HG03442 (cell line): ENCODE measurements around the gene SUSD1.

Experiments
- ATAC-seq: cut with Tn5 transposase; IDR thresholded peaks from one replicate; pipeline ENCODE4 v1.9.1; 2021; ENCODE audit warnings: mild to moderate bottlenecking, moderate library complexity; ENCODE audit not compliant: unreplicated experiment

SUSD1 gene

GRCh38 chr9:112044881-112045280 lies 130.2 kb downstream of the SUSD1 start:
- no peak for ATAC-seq

GRCh38 chr9:112044186-112044585 lies 130.9 kb downstream of the SUSD1 start:
- no peak for ATAC-seq

- no peak for ATAC-seq
Observed at GRCh38 chr9:112043423-112043822, 131.7 kb downstream of the SUSD1 start.

GRCh38 chr9:112042769-112043168 lies 132.3 kb downstream of the SUSD1 start:
- no peak for ATAC-seq

- ATAC-seq = no peak
Observed at GRCh38 chr9:112042244-112042638, 132.9 kb downstream of the SUSD1 start.

DNA sequence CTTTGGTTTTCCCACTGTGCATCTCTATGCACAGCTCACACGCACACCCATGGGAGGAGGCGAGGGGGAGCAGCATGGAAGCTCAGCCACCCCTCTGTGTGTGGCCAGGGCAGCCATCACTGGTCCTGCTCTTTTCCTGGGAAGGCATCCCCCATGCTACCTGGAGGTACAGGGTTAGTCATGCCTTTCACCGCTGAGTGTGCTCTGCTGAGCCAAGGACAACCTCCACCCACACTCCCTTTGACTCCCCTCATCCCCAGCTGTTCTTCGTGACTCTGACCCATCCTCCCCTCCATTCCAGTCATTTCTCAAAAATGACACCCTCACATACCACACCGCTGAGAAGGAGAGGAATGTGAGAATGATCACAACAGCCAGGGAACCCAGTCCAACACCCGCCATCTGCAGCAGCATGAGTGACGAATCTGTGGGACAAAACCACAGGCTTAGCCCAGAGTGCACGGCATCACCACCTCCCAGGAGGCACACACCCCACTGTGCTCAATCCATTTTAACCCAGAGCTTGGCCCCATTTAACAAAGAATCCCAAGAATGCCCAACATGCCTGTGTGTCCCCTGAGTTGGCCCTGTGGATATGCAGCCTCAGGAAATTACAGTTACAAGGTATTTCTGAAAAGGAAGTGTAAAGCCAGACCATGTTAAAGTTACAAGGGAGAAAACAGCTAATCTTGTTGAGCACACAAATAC lies 133.4 kb downstream of the SUSD1 start:
- no peak for ATAC-seq

- ATAC-seq = no peak
Observed at GRCh38 chr9:112041199-112041535, 133.9 kb downstream of the SUSD1 start.

- ATAC-seq = no peak
Observed at GRCh38 chr9:112038017-112038408, 137.1 kb downstream of the SUSD1 start.

DNA sequence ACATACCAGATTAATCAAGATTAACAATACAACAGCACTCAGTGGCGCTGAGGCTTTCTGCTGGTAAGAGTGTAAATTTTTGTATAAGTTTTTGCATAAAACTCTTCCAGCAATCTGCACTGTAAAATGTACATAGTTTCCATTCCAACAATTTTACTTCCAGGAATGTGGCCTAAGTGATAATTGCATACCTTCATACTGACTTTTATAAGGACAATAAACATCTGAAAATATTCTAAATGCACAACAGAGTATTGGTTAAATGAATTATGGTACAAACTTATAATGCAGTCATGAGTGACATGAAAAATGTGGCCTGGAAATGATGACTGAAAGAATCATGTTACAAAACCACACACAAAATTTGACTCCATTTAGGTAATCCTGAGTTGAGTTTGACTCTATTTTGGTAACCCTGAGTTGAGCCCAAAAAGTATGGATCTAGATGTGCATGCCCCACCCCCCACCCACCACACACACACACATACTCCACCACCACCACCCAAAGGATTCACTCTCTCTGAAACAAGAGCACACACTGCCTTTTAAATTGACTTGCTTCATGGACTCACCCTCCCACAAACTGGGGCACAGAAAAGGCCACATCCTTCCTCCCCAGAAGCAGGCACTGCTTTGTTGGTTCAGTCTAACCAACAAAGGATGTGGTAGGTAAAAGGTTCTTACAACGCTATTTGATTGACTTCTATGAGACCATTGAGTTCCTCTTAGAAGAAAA lies 137.6 kb downstream of the SUSD1 start:
- peak; percentile 46 for ATAC-seq

DNA sequence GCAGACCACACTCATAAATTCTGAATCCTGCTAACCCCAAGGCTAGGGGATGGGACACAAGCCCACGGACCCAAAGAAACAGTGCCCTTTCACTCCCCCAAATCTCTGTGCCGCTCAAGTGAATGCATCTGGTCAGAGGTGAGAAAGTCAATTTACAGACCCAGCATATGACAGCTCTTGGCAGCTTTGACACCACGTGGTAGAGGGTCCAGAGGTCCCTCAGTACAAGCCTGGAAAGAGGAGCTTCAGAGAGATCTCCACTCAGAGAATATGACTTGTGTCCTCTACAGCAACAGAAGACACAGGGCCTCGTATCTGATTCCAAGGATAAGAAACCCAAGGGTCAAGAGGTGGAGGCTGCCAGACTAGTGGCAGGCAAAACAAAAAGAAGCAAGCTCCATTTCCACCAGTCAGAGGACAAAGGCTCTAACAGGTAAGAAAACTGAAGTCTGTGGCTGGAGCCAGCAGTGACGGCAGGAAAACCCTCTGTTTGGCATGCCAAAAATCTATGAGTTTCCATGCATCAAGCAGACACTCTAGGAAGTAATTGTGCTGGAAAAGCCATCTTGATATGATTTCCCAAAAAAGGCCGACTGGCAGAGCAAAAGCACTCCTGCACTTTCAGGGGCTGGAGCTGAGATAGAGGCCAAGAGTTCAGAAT lies 139.8 kb downstream of the SUSD1 start:
- no peak for ATAC-seq

GRCh38 chr9:112034216-112034611 lies 140.9 kb downstream of the SUSD1 start:
- ATAC-seq = no peak

DNA sequence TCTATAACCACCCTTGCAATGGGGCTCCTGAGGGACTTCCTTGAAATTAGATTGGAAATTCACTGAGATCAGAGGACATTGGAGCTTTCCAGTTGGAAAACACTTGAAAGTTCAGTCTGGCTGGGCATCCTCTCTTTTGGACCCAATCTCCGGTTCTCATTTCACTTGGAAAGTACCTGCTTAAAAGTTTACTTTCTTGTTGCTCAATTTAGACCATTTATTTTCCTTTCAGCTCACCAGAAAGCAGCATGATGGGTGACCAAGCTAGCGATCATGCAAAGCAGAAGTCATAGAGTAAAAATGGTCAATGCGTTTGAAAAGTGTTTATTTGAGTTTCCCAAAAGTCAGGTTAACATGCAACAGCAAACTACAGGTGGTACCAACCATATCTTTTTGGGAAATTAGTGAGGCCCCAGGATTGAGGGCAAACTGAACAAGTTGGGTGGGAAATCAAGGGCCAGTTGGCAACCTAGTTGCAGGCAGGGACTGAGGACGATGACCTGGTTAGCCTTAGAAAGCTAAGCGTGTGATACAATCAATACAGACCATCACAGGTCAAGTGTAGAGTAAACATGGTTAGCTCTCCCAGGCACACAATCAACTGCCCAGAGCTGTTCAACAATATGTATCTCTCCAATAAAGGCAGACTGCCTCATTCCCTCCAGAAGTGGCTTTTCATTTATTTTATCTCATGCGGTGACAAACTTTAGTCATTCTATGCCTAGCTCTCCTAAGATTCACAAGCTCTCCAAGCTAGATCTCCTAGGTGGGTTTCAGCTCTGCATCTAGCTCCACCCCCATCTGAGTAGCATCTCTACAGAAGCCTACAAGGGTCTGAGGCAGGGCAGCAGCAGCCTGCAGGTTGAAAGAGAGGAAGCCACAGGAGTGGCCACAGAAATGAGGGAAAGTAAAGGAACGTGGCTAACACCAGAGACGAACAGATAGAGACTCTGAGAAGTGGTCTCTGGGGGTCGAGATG lies 141.6 kb downstream of the SUSD1 start:
- ATAC-seq = no peak

- ATAC-seq = no peak
Observed at GRCh38 chr9:112032743-112033142, 142.4 kb downstream of the SUSD1 start.

DNA sequence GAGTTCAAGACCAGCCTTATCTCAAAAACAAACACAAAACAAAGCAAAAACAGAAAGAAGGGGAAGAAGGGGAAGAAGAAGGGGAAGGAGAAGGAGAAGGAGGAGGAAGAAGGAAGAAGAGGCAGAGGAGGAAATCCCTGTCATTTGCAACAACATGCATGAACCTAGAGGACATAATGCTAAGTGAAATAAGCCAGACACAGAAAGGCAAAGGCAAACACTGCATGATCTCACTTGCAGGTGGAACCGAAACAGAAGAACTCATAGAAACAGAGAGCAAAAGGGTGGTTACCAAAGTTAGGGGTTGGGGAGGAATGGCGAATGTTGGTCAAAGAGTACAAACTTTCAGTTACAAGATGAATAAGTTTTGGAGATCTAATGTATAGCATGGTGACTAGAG lies 143.1 kb downstream of the SUSD1 start:
- peak; percentile 33 for ATAC-seq

- ATAC-seq = no peak
Observed at GRCh38 chr9:112031400-112031799, 143.7 kb downstream of the SUSD1 start.

GRCh38 chr9:112029921-112030444 lies 145.1 kb downstream of the SUSD1 start:
- no peak for ATAC-seq

GRCh38 chr9:112028242-112029221 lies 146.6 kb downstream of the SUSD1 start:
- peak; percentile 58 for ATAC-seq

GRCh38 chr9:112025850-112026249 lies 149.2 kb downstream of the SUSD1 start:
- no peak for ATAC-seq

DNA sequence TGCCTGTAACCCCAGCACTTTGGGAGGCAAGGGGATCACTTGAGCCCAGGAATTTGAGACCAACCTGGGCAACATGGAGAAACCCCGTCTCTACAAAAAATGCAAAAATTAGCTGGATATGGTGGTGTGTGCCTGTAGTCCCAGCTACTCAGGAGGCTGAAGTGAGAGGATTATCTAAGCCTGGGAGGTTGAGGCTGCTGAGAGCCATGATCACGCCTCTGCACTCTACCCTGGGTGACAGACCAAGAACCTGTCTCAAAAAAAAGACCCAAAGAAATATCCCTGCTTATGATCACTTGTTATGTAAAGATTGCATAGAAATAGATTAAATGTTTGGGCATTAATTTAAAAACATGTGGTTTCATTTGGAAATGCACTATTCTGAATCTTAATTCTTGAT lies 153.4 kb downstream of the SUSD1 start:
- ATAC-seq = no peak
